WI38 (cell line): Measurements from ENCODE around the gene KCMF1.

Source experiments
- H3K4me3 ChIP-seq: 2 replicates; pipeline ENCODE4 v1.5.1; 2011; ENCODE audit warnings: low read depth, mild to moderate bottlenecking, control low read depth, low read length
- TF ChIP-seq, protein P1 (sequence below): IDR thresholded peaks from 2 replicates; pipeline ENCODE4 v1.5.1; 2012; ENCODE audit warnings: low read depth, mild to moderate bottlenecking, control low read depth, low read length

Gene KCMF1

GRCh38 chr2:84957771-84958134, 13.2 kb upstream of the KCMF1 start:
- H3K4me3 ChIP-seq = no peak overlapping the region
- TF ChIP-seq, protein P1, sequence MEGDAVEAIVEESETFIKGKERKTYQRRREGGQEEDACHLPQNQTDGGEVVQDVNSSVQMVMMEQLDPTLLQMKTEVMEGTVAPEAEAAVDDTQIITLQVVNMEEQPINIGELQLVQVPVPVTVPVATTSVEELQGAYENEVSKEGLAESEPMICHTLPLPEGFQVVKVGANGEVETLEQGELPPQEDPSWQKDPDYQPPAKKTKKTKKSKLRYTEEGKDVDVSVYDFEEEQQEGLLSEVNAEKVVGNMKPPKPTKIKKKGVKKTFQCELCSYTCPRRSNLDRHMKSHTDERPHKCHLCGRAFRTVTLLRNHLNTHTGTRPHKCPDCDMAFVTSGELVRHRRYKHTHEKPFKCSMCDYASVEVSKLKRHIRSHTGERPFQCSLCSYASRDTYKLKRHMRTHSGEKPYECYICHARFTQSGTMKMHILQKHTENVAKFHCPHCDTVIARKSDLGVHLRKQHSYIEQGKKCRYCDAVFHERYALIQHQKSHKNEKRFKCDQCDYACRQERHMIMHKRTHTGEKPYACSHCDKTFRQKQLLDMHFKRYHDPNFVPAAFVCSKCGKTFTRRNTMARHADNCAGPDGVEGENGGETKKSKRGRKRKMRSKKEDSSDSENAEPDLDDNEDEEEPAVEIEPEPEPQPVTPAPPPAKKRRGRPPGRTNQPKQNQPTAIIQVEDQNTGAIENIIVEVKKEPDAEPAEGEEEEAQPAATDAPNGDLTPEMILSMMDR = no peak

DNA sequence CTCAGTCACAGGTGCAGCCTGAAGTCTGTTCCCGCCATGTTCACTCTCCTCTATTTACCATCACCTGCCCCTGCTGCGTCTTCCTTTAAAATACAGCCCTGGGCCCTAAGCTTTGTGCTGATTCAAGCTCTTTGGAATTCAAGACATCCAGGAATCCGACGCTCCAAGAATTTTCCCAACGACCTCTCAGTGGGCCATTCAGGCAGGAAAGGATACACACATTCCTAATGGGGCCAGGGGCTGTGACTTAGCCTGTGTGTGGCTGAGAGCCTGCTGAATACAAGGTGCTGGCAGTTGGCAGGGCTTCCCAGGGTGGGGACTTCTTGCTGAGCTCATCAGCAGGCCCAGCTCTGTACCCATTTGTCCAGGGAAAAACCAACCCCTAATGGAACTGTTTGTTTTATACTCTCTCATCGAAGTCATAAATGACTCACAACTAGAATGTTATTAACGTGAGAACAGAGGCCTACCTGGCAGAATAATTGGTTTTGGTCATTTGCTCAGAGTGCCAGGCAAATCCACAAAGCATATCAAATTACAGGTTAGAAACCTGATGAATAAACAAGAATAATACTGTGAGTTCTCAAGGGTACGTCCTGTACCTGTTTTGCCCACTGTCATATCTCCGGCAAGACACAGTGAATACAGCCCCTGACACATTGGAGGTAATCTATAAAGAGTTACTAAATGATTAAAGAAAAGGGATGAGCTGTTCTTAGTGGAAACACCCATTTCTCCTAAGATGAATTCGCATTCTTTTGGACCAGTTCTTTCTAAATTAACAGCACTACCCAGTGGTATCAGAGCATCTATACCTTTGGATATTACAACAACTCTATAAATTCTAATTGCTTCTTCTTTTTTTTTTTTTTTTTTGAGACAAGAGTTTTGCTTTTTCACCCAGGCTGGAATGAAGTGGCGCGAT, 12.6 kb upstream of the KCMF1 start:
- TF ChIP-seq, protein P1 = no peak
- no peak overlapping the region for H3K4me3 ChIP-seq

GRCh38 chr2:84959095-84959565, 11.8 kb upstream of the KCMF1 start:
- TF ChIP-seq, protein P1 = no peak
- H3K4me3 ChIP-seq = no peak overlapping the region

DNA sequence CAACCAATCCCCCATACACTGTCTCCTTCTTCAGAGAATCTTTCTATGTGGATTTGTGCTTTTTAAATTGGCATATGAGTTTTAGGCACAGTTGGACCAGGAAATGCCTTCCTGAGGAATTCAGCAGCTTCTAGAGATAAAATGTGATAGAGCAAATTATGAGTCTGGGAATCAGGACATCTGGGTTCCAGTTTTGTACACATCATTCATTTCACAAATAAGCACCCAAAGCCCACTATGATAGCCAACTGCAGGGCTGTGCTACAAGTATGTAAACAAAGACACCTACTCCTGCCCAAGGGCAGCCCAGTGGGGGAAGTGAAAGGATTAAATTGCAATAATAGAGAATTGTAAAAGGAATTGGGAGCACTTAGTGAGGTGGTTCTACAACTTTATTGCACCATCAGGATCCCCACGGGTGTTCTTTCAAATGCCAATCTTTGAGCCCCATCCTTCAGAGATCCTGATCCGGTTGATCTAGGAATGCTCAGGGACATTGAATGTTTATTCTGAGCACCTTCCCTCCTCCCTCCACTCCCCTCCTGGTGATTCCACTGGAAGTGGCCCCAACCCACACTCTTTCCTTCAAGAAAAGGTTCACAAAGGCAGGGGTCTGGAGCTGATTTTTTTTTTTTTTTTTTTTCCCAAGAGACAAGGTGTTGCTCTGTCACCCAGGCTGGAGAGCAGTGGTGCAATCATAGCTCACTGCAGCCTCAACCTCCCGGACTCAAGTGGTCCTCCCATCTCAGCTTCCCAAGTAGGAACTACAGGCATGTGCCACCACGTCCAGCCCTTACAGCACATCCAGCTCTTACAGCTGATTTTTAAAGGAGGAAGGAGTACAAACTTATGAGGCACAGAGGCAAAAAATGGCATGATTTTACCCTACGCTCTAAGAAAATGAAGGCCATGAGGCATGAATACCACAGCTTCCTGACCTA, 11.1 kb upstream of the KCMF1 start:
- H3K4me3 ChIP-seq = no peak overlapping the region
- TF ChIP-seq, protein P1 = no peak

DNA sequence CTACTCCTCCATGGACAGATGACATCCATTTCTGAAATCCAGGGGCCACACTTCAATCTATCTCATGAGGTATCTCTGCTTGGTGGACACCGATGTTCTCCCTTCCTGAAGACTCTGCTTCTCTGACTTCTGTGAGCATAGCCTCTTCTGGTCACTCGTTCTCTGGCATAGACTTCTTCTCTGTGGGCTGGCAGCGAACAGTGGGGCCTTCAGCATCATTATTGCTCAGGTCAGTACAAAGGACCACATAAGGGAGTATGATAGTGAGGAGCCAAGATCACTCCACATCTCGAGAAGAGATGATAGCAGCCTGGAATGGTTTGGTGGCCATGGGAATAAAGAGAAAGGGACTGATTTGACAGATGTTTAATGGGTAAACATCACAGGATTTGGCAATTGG, 8.0 kb upstream of the KCMF1 start:
- TF ChIP-seq, protein P1 = no peak

DNA sequence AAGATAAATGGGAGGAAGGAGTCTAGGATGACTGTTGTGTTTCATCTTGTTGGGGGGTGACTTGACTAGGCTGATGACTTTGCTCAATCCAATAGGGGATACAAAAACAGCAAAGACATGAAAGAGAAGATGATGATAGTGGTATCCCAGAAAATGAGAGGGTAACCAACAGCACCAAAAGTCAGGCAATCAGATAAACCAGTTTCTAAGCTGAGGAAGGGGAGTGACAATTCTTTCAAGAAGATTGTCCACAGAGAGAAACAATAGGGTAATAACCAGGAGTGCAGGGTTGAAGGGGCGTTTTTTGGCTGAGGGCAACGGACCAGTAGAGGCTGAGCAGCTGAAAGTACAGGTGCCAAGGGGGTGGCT, 7.7 kb upstream of the KCMF1 start:
- H3K4me3 ChIP-seq = no peak overlapping the region
- TF ChIP-seq, protein P1 = no peak

More for the DNA sequence above, 8.0 kb upstream of the KCMF1 start:
- no peak overlapping the region for H3K4me3 ChIP-seq
